HG02885 (cell line): ENCODE data around the gene GABRA6.
"Not testable (repeated sequence)": the region's sequence is repeated elsewhere in the genome, so short reads cannot be mapped to it uniquely, and the experiment has no call there.

ENCODE experiments used
- ATAC-seq: cut with Tn5 transposase; IDR thresholded peaks from one replicate; pipeline ENCODE4 v1.9.1; 2021; ENCODE audit warnings: mild to moderate bottlenecking; ENCODE audit not compliant: unreplicated experiment, poor library complexity

GABRA6 gene

DNA sequence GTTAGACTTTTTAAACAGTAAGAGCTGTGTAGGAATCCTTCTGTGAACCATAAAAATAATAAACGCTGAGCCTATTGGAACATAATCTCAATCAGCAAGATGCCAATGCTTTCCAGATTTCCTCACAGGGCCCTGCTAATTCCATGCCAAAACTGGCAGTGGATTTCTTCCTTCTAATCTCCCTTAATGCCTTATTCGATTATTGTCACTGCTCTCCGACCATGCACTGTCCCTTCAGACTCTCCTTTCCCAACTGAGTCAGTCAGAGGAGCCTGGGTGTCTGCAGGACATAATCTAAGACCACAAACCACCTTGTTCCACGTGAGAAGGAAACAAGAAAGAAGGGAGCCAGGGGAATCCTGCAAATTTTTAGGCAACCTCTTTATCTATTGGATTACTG, at the start of gene GABRA6:
TSS of gene GABRA6 (plus strand) at position 261 of the 400 bp plus-strand sequence. CDS start 269 bp downstream, outside the sequence.
- no peak for ATAC-seq

DNA sequence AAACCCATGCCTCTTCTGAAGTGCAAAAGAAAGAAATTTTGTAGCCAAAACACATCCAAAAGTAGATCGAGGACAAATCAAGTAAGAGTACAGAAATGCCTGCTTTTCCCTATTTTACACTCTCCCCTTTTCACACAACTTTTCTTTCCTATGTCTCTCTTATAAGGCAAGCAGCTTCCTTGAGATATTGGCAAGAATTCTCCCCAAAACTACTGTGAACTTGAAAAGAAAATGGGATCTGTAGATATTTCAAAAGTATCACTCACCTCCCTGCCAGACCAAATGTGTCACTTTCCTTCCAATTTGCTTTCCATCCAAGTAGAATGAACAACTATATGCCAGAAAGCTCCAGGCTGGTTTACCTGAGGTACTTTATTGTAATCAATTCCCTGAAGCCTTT, 47.9 kb upstream of the GABRA6 start:
- no peak for ATAC-seq

DNA sequence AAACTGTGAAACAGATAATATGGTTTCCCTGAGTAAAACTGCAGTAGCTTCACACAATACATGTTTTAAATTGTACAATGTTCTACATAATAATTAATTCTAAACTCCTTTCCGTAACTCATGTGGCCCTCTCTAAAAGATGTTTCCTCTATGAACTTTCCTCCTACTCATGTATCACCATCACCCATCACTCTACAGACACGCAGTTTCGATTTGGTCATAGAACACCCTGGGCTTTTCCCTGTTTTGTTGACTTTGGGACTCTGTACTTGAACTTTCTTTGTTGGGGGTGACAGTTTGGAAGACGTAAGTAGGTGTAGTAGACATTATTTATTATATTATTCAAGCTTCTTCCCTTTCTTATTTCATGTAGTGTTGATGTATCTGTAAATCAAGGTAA, 44.1 kb upstream of the GABRA6 start:
- ATAC-seq: no peak

DNA sequence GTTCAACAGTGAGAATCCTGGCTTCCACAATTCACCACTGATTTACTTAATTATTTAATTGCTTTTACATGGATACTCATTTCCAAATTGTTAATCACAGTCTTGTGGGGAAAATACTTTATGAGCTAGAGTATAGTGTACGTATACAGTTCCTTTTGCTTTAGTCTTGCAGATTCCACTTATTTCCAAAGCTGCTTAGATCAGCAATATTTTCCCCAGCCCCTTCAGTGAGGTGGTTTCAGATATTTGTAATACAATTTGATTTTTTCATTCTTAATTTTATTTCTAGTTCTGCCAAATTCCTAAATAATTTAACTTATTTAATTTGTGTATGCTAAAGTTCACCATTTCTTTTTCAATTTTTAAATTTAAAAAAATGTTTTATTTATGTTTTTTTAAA, 40.3 kb upstream of the GABRA6 start:
- ATAC-seq: no peak

DNA sequence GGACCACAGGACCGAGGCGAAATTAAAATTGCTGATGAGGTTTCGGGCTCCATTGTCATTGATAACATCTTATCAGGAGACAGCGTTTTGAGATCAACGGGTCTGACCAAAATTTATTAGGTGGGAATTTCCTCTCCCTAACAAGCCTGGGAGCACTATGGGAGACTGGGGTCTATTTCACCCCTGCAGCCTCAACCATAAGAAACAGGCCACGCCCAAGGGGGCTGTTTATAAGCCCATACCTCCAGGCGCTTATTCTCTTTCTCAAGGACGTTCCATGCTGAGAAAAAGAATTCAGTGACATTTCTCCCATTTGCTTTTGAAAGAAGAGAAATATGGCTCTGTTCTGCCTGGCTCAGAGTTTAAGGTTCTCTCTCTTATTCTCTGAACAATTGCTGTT, 33.6 kb upstream of the GABRA6 start:
- ATAC-seq: not testable (repeated sequence)

DNA sequence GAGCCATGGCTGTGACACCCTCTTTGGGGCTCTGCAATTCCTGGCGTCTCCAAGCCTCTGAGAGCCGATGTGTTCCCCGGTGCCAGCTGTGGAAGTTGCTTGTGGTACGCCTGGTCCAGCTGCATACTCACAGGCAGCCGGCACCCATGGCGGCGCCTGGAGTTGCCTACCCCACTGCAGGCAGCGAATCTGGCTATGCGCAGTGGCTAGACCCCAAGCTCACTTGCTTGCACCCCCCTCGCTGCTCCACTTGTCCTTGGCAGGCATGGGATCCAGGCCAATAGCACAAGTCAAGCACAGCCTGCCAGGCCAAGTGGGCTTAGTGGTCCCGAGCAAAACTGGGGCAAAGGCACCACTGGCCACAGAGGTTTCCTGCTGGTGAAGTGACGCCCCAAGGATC, 24.7 kb upstream of the GABRA6 start:
- ATAC-seq: no peak

DNA sequence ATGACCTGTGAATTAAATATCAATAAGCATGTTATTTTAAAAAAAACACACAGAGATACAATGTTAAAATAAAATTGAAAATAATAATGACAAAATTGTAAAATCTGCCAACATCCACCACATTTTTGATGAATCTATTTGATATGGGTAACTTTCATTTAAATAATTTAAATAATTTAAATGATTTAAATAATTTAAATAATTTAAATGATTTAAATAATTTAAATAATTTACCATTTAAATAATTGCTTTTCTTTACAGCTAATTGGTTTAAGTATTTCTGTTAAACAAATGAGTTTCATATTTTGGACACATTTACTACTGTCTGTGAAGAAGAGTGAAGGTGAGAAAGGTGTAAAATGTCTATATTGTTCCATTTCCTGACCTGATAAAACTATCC, 22.1 kb upstream of the GABRA6 start:
- no peak for ATAC-seq

DNA sequence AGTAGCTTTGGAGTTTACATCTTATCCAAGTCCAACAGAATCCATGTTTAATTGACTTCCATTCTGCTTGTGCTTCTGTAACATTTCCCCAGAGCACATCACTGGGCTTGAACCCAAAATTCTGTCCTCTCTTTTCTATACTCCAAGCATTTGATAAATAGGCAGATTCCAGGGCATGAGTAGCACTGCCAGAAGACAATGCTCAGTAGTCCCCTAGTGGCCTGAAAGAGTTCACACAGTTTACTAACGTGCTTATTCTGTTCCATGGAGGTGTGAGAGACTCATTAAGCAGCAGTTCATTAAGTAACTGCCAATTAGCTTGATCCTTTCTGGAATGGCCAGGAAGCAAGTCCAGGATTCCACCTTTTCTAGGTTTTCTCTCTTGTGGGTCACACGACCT, 9.4 kb upstream of the GABRA6 start:
- peak; percentile 96 for ATAC-seq

DNA sequence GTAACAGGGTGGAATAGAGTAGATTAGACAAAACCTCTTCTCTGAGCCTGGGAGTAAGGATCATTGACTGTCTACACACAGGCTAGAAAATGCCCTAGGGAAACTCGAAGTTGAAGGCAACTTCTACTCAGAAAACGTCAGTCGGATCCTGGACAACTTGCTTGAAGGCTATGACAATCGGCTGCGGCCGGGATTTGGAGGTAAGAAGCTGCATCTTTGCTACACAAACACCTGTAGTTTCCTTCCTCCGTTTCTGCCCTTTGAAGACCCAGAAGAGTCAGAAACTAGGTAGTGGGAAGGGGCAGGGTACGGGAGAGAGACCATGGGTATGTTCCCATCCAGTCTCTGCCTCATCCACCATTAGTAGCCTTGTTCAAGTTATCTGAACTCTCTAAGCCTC, 628 bp downstream of the GABRA6 start:
- ATAC-seq: no peak

DNA sequence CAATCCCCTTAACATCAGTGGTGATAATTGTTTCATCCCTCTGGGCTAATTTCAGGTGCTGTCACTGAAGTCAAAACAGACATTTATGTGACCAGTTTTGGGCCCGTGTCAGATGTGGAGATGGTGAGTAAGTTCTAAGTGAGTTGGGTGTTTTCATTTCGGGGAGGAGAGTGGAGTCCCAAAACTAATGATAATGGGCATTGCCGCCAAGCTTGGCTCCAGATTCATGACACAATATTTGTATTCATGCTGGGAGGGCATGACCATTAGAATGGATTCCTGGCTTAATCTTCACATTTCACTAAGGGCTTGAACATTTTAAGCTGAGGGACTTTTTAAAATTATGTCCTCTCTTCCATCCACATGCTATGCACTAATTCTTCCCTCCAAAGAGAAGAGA, 1.4 kb downstream of the GABRA6 start:
- ATAC-seq: no peak

DNA sequence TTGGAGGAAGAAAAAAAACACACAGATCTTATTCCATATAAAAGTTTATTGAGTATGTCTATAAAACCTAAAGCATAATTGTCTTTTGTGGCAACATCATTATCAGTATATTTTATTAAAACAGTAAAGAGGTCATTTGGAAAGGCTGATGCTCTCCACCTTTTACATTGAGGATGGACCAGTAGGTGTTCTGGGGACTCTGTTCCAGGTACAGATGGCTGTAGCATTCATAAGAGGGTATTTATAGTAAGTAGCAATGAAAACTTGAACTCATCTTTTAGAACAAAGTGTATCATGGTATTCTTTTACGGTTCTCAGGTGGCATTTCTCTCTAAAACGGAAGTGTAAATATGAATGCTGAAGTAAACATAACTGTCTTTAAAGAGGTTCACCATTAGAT, 1.8 kb downstream of the GABRA6 start:
- no peak for ATAC-seq

DNA sequence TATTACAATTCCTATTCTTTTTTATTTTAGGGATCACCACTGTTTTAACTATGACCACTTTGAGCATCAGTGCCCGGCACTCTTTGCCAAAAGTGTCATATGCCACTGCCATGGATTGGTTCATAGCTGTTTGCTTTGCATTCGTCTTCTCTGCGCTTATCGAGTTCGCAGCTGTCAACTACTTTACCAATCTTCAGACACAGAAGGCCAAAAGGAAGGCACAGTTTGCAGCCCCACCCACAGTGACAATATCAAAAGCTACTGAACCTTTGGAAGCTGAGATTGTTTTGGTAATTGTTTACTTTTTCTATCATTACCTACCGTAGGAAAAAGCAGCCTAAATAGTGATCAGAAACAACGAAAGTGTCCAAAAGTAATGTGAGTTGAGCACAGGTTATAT, 6.4 kb downstream of the GABRA6 start:
- ATAC-seq: no peak

DNA sequence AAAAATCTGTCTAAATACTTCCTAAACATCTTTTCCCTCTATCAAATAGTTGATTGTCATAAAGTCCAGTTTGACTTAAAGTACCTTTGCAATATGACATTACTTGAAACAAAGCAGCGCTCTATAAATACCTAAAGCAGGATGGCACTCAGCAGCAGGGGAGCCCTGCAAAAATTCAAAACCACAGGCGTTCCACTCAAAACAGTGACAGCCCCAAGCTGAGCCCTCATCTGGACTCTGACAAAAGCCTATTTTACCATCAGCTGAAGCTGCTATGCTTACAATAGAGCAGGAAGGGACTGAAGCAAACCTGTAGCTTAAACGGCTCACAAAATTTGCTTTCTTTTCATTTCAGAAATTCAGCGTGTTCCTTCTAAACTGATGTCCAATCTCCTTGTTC, 11.5 kb downstream of the GABRA6 start:
- ATAC-seq: no peak

DNA sequence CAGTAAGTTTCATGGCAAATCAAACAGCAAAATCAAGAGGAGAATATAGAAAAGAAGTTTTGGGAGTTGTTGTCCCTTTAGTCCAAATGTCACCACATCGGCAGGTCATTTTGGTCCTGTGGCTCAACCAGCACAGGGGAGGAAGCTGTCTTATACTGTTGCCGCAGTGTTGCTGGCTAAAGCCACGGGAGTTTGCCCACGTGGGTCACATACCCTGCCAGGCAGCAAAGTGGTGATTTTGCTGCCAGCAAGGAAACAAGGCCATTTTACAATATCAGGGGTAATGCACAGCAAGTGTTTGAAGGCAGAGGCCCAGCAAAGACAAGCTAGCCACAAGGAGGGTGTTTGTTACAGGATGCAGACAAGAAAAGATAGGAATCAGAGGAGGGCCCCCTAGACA, 14.5 kb downstream of the GABRA6 start:
- no peak for ATAC-seq

DNA sequence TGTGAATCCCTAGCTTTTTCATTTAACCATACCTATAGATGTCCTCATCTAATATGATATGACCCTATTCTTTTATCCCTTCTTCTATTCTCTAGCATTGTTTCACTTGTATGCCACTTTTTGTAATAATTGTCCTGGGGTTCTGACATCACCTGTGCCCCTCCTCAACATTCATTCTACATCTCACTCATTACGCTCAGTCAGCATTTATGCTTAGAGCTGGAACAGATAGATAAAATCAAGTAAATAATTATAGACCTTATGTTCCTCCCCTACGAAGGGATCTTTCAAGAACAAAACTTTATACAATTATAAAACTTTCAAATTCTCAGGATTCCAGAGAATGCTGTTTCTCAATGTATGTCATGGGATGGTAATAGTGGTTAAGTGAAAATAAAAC, 18.0 kb downstream of the GABRA6 start:
- no peak for ATAC-seq

DNA sequence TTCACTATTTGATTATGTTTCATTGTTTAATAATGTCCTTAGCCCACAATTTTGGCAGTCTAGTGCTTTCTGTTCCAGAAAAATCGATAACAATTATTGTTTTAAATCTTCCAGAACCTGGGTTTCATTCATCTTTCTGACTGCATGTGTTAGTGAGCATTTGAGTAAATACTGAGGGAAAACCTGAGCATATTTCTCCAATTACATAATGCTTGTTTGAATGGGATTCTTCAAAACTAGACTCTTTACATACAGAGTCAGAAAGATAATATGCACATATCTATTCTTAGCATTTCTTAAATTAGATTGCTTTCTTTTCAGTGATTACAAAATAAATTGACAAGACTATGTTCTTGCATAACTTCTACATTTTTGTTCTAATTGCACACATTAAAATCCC, 21.9 kb downstream of the GABRA6 start:
- ATAC-seq: no peak

DNA sequence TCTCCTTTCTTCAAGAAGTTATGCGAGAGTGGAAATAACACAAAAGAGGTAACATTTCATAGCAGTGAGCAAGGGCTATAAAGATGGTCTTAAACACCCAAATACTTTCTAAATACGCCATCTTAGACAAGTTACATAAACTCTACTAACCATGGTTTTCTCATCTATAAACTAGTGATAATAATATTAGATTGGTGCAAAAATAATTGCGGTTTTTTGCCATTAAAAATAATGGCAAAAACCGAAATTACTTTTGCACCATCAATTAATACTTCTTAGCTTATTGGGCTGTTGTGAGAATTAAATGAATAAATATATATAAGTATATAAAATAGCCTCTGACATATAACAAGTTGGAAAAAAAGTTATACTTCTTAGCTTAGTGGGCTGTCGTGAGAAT, 23.7 kb downstream of the GABRA6 start:
- no peak for ATAC-seq

DNA sequence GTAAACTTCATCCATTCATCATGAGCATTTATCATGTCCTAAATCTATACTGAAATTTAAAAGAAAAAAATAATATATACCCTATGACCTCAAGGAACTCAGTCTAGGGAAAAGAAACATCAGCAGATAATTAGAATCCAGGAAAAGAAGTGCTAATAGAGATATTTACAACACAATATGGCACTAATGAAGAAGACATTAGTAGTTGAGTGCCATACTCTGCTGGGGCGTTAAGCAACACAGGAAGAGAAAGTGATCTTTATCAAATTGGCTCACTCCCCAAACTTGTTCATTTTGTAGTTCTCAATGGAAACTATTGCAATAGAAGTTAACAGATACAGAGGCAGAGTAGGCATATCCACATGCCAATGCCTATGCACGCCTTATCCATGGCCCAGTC, 27.5 kb downstream of the GABRA6 start:
- no peak for ATAC-seq

DNA sequence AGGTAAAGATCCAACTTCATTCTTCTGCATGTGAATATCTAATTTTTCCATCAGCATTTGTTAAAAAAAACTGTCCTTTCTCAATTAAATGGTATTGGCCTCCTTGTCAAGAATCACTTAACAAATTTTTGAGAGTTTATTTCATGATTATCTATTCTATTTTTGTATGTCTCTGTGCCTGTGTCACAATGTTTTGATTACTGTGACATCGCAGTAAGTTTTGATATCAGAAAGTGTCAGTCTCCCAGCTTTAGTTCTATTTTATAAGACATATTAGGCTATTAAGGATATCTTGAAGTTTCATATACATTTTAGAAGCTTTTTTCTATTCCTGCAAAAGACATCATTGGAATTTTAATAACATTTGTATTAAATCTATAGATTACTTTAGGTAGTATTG, 33.6 kb downstream of the GABRA6 start:
- no peak for ATAC-seq

DNA sequence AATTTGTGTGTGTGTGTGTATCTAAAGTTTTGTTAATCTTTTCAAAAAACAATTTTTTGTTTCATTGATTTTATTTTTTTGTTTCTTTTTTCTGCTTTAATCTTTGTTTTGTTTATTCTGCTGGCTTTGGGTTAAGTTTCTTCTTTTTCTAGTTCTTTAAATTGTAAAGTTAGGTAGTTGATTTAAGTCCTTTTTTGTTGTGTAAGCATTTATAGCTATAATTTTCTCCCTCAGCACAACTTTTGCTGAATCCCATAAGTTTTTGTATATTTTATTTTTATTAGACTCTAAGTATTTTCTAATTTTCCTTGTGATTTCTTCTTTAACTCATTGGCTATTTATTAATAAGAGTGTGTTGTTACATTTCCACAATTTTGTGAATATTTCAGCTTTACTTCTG, 34.9 kb downstream of the GABRA6 start:
- no peak for ATAC-seq

DNA sequence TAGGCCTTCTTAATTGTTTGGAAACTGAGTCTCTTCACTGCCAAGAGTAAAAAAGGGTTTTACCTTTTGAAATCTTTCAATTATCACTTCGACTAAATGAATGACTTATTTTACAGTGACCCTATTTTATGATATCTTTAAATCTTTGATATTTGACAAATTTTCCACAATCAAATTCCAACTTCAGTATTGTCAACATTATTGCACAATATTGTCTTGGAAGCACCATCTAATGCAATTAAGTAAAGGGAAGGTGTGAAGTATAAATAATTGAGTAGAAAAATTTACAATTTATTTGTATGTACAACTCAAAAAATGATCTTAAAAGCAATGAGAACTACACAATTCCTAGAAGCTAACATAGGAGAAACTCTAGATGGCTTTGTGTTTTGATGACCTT, 49.2 kb downstream of the GABRA6 start:
- no peak for ATAC-seq

DNA sequence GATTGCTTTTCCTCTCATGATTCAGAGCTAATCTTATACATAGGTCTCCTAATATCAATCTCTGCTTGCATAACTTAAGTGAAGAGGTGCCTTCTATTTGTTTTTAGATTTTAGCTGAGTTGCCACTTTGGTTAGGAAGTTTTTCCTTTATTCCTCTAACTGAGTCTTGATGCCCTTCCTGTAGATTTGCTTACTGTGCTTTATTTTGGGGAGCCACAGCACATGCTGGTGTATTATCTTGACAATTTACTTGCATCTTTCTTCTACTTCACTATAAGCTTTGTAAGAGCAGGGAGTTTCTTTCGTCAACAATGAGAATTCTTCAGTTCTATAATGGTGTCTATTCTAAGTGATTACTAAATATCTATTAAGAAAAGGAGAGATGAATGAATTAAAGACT, 54.9 kb downstream of the GABRA6 start:
- ATAC-seq: no peak

DNA sequence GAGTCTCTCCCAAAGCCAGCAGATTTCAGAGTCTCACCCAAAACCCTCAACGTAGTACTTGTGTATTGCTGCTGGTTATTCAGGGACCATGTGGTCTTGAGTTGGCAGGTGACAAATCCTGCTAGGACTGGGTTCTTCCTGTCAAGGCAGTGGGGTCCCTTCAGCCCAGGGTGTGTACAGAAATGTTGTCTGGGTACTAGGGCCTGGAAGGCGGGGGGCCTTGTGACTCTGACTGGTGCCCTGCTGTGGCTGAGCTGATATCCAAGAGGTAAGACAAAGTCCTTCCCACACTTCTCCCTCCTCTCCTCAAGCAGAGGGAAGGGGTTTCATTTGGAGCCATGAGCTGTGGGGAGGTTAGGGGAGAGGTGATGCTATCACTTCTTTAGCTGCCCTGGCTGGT, 58.8 kb downstream of the GABRA6 start:
- no peak for ATAC-seq
